A673 (cell line): ENCODE data around the gene SZRD1. TPM values are rescaled to one million over a fixed set of nuclear protein-coding genes. Genes with fewer than 3 reads are reported as not detected.

Source experiments
- BruUV-seq: library from RNA; stranded (reverse); fragments of 400-500 nt; replicated peaks from 2 replicates; lab custom pipeline; 2021; lab: Mats Ljungman, UMichigan
- CTCF ChIA-PET: fragments of 300-600 bp; sonication (Branson Sonifier 250); formaldehyde crosslinking; loops from one replicate; lab custom pipeline; 2022; ENCODE audit warnings: antibody characterized with exemption; lab: Charles Lee
- POLR2A ChIA-PET: fragments of 300-600 bp; sonication (Branson Sonifier 250); formaldehyde crosslinking; loops from one replicate; lab custom pipeline; 2022; ENCODE audit warnings: antibody characterized with exemption; ENCODE audit not compliant: low non-redundant PET; lab: Charles Lee
- DNase-seq: peaks from one replicate; pipeline ENCODE4 v3.0.0-alpha.2; 2015; ENCODE audit warnings: low spot score
- H3K27ac ChIP-seq: fragments of 200-600 bp; sonication (generic); 2 replicates; pipeline ENCODE4 v1.5.1; 2016; ENCODE audit warnings: mixed run types, low read depth, mild to moderate bottlenecking, mixed read lengths, antibody characterized with exemption, low read length; ENCODE audit not compliant: poor library complexity, severe bottlenecking
- H3K27me3 ChIP-seq: fragments of 200-600 bp; sonication (generic); replicated peaks from 2 replicates; pipeline ENCODE4 v1.6.1; 2017; ENCODE audit warnings: mixed run types, low read depth, mild to moderate bottlenecking, mixed read lengths, antibody characterized with exemption, low read length; ENCODE audit not compliant: insufficient read depth, poor library complexity
- H3K36me3 ChIP-seq: fragments of 200-600 bp; sonication (generic); 2 replicates; pipeline ENCODE4 v1.6.1; 2016; ENCODE audit warnings: mixed run types, mild to moderate bottlenecking, mixed read lengths, antibody characterized with exemption, low read length; ENCODE audit not compliant: insufficient read depth, poor library complexity, severe bottlenecking
- H3K4me1 ChIP-seq: fragments of 200-600 bp; sonication (generic); 2 replicates; pipeline ENCODE4 v1.6.1; 2017; ENCODE audit warnings: mixed run types, mild to moderate bottlenecking, mixed read lengths, antibody characterized with exemption, low read length; ENCODE audit not compliant: insufficient read depth, poor library complexity, severe bottlenecking
- H3K4me3 ChIP-seq: fragments of 200-600 bp; sonication (generic); 2 replicates; pipeline ENCODE4 v1.5.1; 2016; ENCODE audit warnings: low read depth, mixed run types, mild to moderate bottlenecking, mixed read lengths, low read length; ENCODE audit not compliant: poor library complexity, severe bottlenecking
- H3K9me3 ChIP-seq: fragments of 200-600 bp; sonication (generic); 2 replicates; pipeline ENCODE4 v1.6.1; 2016; ENCODE audit warnings: mixed run types, low read depth, mild to moderate bottlenecking, mixed read lengths, antibody characterized with exemption, low read length; ENCODE audit not compliant: poor library complexity, severe bottlenecking
- CTCF ChIP-seq: fragments of 300-800, 200-600 bp; sonication (generic); conservative IDR thresholded peaks from 2 replicates; pipeline ENCODE4 v1.5.1; 2017; ENCODE audit warnings: low read depth, mild to moderate bottlenecking, antibody characterized with exemption, low read length, moderate library complexity, mixed read lengths
- EZH2 ChIP-seq: fragments of 200-600 bp; sonication (generic); IDR thresholded peaks from 2 replicates; pipeline ENCODE4 v1.6.1; 2017; ENCODE audit warnings: borderline replicate concordance, low read depth, mild to moderate bottlenecking, mixed read lengths, antibody characterized with exemption, low read length; ENCODE audit not compliant: poor library complexity, severe bottlenecking
- intact Hi-C: fragments of 100-400 bp; cut with micrococcal nuclease; formaldehyde crosslinking; loops from one replicate; pipeline ENCODE4 v1.10.0; 2022; ENCODE audit not compliant: unreplicated experiment
- total RNA-seq: library from RNA; stranded (reverse); gene quantifications from 2 replicates; pipeline ENCODE4 v1.2.3, GENCODE V29; 2021

The SZRD1 gene
- total RNA-seq, 1 experiment from 2014 or later = 187 TPM

DNA sequence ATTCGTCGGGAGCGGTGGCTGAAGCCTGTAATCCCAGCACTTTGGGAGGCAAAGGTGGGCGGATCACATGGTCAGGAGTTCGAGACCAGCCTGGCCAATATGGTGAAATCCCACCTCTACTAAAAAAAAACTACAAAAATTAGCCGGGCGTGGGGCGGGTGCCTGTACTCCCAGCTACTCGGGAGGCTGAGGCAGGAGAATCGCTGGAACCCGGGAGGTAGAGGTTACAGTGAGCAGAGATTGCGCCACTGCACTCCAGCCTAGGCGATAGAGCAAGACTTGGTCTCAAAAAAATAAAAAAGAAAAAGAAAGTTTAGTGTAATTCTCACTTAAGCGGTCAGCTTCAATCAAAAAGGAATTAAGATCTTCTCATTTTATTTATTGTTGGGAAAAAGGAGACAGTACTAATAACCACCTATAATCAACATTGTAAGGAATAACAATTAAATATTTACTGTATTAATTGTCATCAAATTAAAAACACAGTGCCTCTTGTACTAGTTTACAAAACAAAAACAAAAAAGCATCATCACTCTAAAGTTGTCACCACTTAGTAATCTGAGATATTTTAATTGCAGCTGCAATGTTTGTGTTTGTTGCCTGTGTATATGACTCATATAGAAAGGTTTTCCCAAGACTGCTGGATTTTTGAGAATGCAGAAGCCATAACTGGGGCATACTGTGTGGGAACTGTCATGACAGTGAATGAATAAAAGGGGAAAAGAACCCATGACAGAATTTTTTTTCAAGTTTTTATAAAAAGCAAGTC, 18.4 kb upstream of the SZRD1 start:
- intact Hi-C loops = no loop called here
- POLR2A ChIA-PET = no interaction called here
- no TSS peak for BruUV-seq
- no peaks in the 10 kb centered on the region for H3K9me3 ChIP-seq
- no peak for DNase-seq
- no peaks in the 10 kb centered on the region for H3K36me3 ChIP-seq
- H3K4me1 ChIP-seq = peaks cover 11% of the 10 kb centered on the region
- H3K27ac ChIP-seq = no peak overlapping the region
- TF ChIP-seq CTCF (no peak), EZH2 (no peak)
- no peaks in the 10 kb centered on the region for H3K27me3 ChIP-seq
- no peak overlapping the region for H3K4me3 ChIP-seq
- CTCF ChIA-PET = interaction anchor here (0.5 kb wide), 1 partner anchor 13 kb away, joined by 12 read pairs; no protein-coding TSS in a partner anchor

GRCh38 chr1:16349847-16350406, 17.1 kb upstream of the SZRD1 start:
- H3K4me1 ChIP-seq = peaks cover 11% of the 10 kb centered on the region
- POLR2A ChIA-PET = no interaction called here
- H3K27ac ChIP-seq = no peak overlapping the region
- no peaks in the 10 kb centered on the region for H3K9me3 ChIP-seq
- DNase-seq = no peak
- TF ChIP-seq CTCF (no peak), EZH2 (no peak)
- H3K36me3 ChIP-seq = no peaks in the 10 kb centered on the region
- BruUV-seq = no TSS peak
- intact Hi-C loops = no loop called here
- CTCF ChIA-PET = interaction anchor here (0.6 kb wide), 1 partner anchor 13 kb away, joined by 5 read pairs; no protein-coding TSS in a partner anchor
- H3K27me3 ChIP-seq = no peaks in the 10 kb centered on the region
- H3K4me3 ChIP-seq = peak overlapping the region; percentile 3

GRCh38 chr1:16351456-16351993, 15.5 kb upstream of the SZRD1 start:
- no peak for TF ChIP-seq EZH2
- TF ChIP-seq CTCF = no peak
- intact Hi-C loops = no loop called here
- POLR2A ChIA-PET = no interaction called here
- DNase-seq = peak; percentile 33
- BruUV-seq = no TSS peak
- no peaks in the 10 kb centered on the region for H3K36me3 ChIP-seq
- H3K27me3 ChIP-seq = no peaks in the 10 kb centered on the region
- H3K27ac ChIP-seq = peak overlapping the region; percentile 88
- CTCF ChIA-PET = interaction anchor here (0.6 to 1.6 kb wide), 2 partner anchors 12 to 600 kb away, joined by 3 to 14 read pairs; no protein-coding TSS in a partner anchor
- H3K4me3 ChIP-seq = peak overlapping the region; percentile 64
- H3K4me1 ChIP-seq = peaks cover 11% of the 10 kb centered on the region
- H3K9me3 ChIP-seq = no peaks in the 10 kb centered on the region
